ENCODE data around the gene LRRC75B.
"Not testable (repeated sequence)": the region's sequence is repeated elsewhere in the genome, so short reads cannot be mapped to it uniquely, and the experiment has no call there.

Gene LRRC75B

DNA sequence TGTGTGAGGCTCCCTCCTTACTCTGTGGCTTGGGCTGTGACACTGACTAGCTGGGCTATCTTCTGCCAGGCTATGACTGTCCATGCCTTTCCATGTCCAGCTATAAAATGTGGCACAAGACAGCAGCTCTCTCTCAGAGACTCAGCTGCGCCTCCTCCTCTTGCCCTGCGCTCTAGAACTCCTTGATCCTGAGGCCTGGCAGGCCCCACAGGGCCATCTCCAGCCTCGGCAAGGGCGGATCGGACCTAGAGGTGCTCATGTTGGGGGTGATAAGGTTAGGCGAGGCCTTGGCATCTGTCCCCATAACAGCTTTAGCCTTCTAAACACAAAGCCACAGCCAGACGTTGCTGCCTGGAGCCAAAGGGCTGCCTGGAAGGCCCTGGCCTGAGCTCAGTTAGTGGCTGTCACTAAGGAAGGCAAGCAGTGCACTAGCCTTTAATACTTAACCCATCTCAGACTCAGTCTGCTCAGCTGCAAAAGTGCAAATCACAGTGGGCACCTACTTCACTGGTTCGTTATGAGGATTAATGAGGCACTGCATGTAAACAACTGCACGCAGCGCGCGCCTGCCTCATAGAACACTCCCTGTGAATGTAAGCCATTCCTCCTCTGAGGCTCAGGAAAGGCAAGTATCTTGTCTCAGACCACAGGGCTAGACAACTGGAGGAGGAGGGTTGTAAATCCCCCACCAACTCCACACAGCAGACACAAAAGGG is 39.1 kb downstream of the LRRC75B start:
- no peak for DNase-seq (ENCODE audit: low spot score)

DNA sequence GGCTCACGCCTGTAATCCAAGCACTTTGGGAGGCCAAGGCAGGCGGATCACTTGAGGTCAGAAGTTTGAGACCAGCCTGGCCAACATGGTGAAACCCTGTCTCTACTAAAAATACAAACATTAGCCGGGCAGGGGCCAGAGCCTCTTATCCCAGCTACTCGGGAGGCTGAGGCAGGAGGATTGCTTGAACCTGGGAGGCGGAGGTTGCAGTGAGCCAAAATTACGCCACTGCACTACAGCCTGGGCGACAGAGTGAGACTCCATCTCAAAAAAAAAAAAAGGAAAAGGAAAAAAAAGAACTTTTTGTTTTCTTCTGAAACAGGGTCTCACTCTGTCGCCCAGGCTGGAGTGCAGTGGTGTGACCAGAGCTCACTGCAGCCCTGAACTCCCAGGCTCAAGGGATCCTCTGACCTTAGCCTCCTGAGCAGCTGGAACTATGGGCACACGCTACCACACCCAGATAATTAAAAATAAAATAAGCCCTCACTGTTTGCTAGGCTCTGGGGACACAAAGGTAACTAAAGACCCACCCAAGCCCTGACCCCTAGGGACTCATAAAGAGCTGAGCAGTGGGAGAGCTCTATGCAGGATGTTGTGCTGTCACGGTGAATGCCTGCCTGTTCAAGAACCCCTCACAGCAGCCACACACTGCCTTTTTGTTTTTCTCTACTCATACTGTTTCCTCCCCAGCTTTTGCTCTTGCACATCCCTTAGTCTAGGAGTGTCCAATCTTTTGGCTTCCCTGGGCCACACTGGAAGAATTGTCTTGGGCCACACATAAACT is 40.2 kb downstream of the LRRC75B start:
- DNase-seq (ENCODE audit: low spot score), result not testable (repeated sequence)

DNA sequence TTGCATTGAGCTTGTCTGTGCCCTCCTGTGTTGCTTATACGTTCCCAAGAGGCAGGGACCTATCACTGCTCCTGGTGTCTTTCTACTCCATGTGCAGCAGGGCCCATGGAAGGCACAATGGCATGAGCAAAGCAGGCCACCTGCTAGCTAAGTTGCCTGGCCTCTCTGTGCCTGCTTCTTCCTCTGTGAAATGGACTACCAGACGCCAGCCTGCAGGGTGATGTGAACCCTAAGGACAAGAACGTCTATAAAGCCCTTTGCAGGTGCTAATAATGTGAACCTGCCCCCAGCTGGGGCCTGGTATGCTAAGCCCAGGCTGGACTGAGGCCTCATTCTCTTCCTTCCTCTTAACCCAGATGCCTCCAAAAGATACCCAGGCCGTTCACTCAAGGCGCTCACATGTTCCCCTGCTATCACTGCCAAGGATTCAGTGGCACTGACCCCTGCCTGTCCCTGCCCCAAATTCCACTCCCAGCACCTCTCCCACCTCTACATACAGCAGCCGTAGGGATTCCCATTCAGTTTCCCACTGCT is 41.9 kb downstream of the LRRC75B start:
- DNase-seq (ENCODE audit: low spot score), result no peak

DNA sequence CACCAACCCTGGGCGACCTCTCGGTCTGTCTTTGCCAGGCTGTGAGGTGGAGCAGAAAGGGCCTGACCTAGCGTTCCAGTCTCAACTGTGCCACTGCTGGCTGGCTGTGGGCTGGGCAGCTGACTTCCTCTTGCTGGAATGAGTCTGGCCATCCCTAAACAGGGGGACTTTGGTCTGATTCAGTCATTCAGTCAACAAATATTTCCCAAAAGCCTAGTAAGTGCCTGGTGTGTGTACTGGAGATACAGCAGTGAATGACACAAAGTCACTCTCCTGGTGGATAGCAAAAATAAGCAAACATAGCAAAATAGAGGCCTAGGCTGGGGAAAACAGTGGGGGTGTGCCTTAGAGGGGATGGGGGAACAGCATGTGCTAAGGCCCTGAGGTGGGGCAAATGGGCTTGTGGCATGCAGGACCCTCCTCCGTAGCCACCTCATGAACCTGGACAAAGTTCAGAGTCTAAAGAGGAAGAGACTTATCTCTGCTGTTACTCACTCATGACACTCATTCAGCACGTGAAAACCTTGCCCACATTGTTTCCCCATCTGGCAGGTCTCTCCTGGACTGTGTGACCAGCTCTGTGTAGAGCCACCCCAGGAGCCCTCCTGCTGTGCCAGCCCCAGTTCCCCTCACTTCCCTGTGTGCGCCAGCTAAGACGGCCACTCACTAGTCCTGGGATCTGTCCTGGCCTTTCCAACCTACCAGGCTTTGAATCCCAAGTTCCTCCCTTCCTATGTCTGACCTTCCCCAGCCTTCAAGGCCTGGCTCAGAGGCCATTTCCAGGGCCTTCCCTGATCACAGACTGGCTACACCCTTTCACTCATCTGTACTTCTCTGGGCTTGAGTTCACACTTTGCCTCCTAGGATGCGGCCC is 42.6 kb downstream of the LRRC75B start:
- DNase-seq (ENCODE audit: low spot score), result no peak

DNA sequence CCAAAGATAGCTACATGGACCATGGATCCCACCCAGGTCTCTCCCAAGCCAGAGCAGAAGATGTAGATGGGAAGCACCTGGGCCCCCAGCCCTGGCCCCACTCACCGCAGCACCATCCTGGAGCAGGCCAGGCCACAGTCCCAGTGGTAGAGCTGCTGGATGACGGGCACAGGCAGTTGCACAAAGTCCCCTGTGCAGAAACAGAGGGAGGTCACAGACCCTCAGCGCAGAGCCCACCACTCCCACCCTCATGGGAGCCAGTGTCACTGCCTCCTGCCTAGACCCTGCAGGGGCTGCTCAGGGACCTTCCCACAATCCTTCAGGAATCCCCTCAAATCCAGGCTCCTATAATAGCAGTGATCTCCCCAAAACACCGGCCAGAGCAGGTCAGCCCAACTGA is 44.1 kb downstream of the LRRC75B start:
- DNase-seq (ENCODE audit: low spot score), result no peak

DNA sequence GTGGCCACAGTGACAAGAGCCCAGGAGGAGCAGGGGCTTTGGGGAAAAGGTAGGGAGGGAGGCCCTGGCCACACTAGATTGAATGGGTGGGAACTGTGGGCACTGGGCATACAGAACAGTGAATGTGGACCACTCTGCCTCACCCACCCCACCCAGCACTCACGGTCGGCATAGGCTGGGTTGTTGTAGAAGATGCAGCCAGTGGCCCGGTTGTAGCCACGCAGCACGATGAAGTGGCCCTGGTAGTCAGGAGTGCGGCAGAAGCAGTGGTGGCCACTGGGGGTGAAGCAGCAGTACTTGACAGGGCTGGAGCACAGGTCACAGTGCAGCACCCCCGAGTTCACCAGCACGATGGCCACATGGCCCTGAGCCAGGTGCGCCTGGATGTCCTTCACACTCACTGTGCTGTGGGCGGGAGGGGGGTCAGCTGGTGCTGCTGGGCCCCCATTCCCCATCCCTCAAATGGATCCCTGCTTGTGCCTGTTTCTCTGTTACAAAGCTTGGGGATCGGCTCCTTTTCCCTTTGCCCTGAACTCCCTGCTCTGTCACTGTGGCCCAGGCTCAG is 49.1 kb downstream of the LRRC75B start:
- no peak for DNase-seq (ENCODE audit: low spot score)

DNA sequence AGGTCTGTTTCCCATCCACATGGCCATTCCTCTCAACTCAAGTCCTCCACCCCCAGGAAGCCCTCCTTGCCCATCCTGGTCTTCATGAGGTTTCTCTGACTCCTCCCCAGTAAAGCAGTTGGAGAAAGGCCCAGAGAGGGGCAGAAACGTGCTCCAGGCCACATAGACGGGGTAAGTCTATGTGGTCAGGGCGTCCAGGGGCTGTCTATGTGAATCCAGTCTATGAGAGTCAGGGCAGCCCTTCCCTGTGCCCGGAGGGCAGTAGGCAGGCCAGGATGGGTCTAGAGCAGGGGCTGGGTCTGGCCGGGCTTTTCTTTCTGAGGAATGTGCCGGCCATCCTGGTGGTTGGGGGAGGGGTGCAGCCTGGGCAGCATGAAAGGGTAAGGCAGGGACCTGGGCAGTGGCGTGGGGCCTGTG is 49.7 kb downstream of the LRRC75B start:
- DNase-seq (ENCODE audit: low spot score), result no peak

DNA sequence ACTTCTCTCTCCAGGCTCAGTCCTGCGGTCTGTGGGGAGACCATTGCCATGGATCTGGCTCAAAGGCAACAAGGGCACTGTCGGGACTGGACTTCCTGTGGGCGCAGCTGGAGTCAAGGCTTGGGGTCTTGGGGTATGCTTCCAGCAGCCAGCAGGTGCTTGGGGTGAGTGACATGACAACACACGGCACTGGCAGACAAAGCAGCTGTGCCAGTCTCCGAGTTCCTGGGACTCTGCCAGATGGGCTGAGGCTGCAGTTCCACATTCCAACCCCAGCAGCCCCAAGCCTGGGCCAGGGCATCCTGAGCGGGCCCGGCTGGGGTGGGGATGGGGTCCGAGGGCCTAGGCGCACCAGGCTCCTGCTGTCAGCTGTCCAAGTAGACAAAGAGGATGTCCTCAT is 50.2 kb downstream of the LRRC75B start:
- DNase-seq (ENCODE audit: low spot score), result no peak

DNA sequence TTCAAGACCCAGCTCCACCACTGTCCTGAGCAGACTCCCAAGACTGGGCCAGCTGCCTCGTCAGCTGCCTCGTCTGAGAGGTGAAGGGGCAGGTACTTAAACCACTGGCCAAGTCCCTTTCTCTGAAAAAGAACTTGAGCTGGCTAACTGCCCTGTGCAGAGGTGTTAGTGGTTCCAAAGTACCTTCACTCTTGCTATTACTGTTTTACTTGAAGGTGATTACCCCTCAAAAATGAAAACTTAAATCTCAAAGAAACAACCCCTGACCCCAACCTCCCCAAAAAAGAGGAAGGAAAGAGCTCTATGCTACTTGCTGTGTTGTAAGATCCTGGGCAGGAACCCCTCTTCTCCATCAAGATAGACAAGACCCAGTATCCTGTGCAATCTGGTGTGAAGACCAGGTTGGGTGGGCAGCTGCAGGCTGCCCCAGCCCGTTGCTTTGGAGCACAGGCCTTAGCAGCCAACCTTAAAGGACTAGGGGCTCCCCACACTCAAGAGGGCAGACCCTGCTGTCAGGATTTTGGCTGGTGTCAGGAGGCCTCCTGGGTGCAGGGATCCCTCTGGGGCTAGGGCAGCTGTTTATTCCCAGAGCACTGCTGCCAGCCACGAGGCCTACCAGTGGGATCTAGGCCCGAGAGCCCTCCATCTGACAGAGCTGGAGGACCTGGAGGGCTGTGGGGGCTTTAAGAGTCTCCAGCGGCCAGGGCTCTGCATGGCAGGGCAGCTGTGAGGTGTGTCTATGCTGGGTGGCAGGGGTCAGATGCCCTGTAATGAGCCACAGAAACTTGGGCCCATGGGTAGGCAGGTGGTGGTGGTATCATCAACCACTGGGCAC is 51.0 kb downstream of the LRRC75B start:
- DNase-seq (ENCODE audit: low spot score), result no peak

DNA sequence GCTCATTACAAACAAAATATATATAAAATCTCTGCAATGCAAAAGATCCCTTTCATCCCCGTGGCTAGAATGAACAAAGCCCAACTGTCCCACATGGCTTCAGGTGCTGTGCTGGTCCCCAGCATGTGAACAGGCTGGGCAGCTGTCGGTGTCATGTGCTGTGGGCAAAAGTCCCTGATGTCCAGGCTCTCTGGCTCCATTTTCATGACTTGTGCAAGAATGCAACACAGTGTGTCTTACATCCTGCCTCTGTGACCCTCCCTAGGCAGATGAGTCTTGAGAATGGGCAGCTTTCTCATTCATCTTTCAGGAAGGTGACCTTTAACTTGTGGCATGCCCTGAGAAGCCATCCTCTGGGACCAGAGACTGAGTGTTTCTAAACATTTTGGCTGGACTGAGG is 52.4 kb downstream of the LRRC75B start:
- no peak for DNase-seq (ENCODE audit: low spot score)

DNA sequence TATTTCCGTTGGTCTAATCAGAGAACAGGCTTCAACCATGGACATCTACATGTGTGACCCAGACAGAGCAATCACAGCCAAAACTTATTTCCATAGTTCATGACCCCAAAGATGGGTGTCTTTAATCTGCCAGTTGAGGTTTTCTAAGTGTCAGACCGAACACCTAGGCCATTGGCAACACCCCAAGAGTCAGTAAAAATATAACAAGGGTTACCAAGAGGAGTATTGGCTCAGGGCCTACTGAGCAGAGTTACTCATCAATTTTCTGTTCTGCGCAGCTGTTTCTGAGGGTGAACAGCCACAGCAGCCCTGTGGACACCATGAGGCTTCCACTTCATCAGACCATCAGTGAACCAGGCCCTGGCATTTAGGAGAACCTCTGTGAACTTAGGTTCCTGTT is 56.8 kb downstream of the LRRC75B start:
- no peak for DNase-seq (ENCODE audit: low spot score)
